ENCODE data around the gene TMEM94. TPM values are rescaled to one million over a fixed set of nuclear protein-coding genes. Genes with fewer than 3 reads are reported as not detected.

Gene TMEM94
- total and polyA plus RNA-seq, 2 of the 13 experiments (the other 11 are each of a cell fraction or from before 2014, with no cell fraction given), result 32.6 to 134 TPM

GRCh38 chr17:75526555-75527270 lies 70.3 kb downstream of the TMEM94 start (continued):
- TF ChIP-seq NONO (IDR thresholded peaks at IDR 0.05), result no peak
- TF ChIP-seq NONO (CRISPR knock-in tag; conservative IDR thresholded peaks at IDR 0.05), result no peak
- TF ChIP-seq ZNF549 (CRISPR knock-in tag; IDR thresholded peaks at IDR 0.05), result no peak
- TF ChIP-seq ZNF292 (CRISPR knock-in tag; IDR thresholded peaks at IDR 0.05; ENCODE audit: borderline replicate concordance, low read depth), result 0 out of 2 replicates have a peak, but pooled peaks have one; percentile 25
- 0 out of 2 replicates have a peak, but pooled peaks have one; percentile 14 for TF ChIP-seq TGIF2 (CRISPR knock-in tag; IDR thresholded peaks at IDR 0.05)
- TF ChIP-seq, protein P1, sequence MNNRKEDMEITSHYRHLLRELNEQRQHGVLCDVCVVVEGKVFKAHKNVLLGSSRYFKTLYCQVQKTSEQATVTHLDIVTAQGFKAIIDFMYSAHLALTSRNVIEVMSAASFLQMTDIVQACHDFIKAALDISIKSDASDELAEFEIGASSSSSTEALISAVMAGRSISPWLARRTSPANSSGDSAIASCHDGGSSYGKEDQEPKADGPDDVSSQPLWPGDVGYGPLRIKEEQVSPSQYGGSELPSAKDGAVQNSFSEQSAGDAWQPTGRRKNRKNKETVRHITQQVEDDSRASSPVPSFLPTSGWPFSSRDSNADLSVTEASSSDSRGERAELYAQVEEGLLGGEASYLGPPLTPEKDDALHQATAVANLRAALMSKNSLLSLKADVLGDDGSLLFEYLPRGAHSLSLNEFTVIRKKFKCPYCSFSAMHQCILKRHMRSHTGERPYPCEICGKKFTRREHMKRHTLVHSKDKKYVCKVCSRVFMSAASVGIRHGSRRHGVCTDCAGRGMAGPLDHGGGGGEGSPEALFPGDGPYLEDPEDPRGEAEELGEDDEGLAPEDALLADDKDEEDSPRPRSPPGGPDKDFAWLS (CRISPR knock-in tag; IDR thresholded peaks at IDR 0.05; ENCODE audit: borderline replicate concordance), result peak; percentile 48; the same call in 1 of the 2 replicates
- TF ChIP-seq ZNF609 (CRISPR knock-in tag; IDR thresholded peaks at IDR 0.05; ENCODE audit: borderline replicate concordance), result peak; percentile 38; the same call in 1 of the 2 replicates
- TF ChIP-seq ZFP91 (CRISPR knock-in tag; IDR thresholded peaks at IDR 0.05; ENCODE audit: borderline replicate concordance), result peak; percentile 22; the same call in 1 of the 2 replicates
- no peak for TF ChIP-seq ZNF780A (CRISPR knock-in tag; IDR thresholded peaks at IDR 0.05)
- 0 out of 2 replicates have a peak, but pooled peaks have one; percentile 30 for TF ChIP-seq ZNF567 (CRISPR knock-in tag; IDR thresholded peaks at IDR 0.05; ENCODE audit: borderline replicate concordance)
- TF ChIP-seq GLI4 (CRISPR knock-in tag; IDR thresholded peaks at IDR 0.05; ENCODE audit: borderline replicate concordance), result 0 out of 2 replicates have a peak, but pooled peaks have one; percentile 11
- TF ChIP-seq ZMYM3 (CRISPR knock-in tag; IDR thresholded peaks at IDR 0.05), result 0 out of 2 replicates have a peak, but pooled peaks have one; percentile 13
- TF ChIP-seq FLYWCH1 (CRISPR knock-in tag; IDR thresholded peaks at IDR 0.05), result no peak
- TF ChIP-seq, protein P2, sequence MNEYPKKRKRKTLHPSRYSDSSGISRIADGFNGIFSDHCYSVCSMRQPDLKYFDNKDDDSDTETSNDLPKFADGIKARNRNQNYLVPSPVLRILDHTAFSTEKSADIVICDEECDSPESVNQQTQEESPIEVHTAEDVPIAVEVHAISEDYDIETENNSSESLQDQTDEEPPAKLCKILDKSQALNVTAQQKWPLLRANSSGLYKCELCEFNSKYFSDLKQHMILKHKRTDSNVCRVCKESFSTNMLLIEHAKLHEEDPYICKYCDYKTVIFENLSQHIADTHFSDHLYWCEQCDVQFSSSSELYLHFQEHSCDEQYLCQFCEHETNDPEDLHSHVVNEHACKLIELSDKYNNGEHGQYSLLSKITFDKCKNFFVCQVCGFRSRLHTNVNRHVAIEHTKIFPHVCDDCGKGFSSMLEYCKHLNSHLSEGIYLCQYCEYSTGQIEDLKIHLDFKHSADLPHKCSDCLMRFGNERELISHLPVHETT (CRISPR knock-in tag; conservative IDR thresholded peaks at IDR 0.05), result peak; percentile 5; the same call in 1 of the 2 replicates
- TF ChIP-seq RAD21 (CRISPR knock-in tag; IDR thresholded peaks at IDR 0.05), result peak; percentile 5; the same call in 1 of the 2 replicates
- 0 out of 2 replicates have a peak, but pooled peaks have one; percentile 6 for TF ChIP-seq ZNF572 (CRISPR knock-in tag; IDR thresholded peaks at IDR 0.05)
- TF ChIP-seq MEIS1 (CRISPR knock-in tag; IDR thresholded peaks at IDR 0.05; ENCODE audit: borderline replicate concordance), result 0 out of 2 replicates have a peak, but pooled peaks have one; percentile 28
- no peak for TF ChIP-seq NR2C2 (CRISPR knock-in tag; IDR thresholded peaks at IDR 0.05; ENCODE audit: borderline replicate concordance)
- no peak for TF ChIP-seq ZNF564 (CRISPR knock-in tag; IDR thresholded peaks at IDR 0.05)

Measured in HepG2 (cell line).